T-helper 17 cell (primary cell): ENCODE results near the gene SLC22A9. TPM values are rescaled to one million over a fixed set of nuclear protein-coding genes. Genes with fewer than 3 reads are reported as not detected.
"Not testable (repeated sequence)": the region's sequence is repeated elsewhere in the genome, so short reads cannot be mapped to it uniquely, and the experiment has no call there.

Experiments used
- ATAC-seq: fragments of 150-1000 bp; cut with Tn5 transposase; 2 replicates; pipeline ENCODE4 v1.10.0; 2021; ENCODE audit warnings: mild to moderate bottlenecking, moderate library complexity
- DNase-seq, 3 donors: peaks; one replicate each; pipeline versions ENCODE4 v3.0.0 to v3.0.0-alpha.2; 2020 to 2021
- H3K9me3 ChIP-seq: one replicate; pipeline ENCODE4 v1.7.0; 2013; ENCODE audit warnings: low read length, mild to moderate bottlenecking; ENCODE audit not compliant: control insufficient read depth, poor library complexity, severe bottlenecking
- H3K27ac Mint-ChIP-seq: one replicate; pipeline ENCODE4 v1.8.0; 2022; ENCODE audit warnings: mild to moderate bottlenecking, moderate library complexity, mixed read lengths
- H3K27me3 Mint-ChIP-seq: one replicate; pipeline ENCODE4 v1.8.0; 2022; ENCODE audit warnings: mixed read lengths
- H3K36me3 Mint-ChIP-seq: one replicate; pipeline ENCODE4 v1.8.0; 2022; ENCODE audit warnings: low read depth, mixed read lengths
- H3K4me1 Mint-ChIP-seq: one replicate; pipeline ENCODE4 v1.8.0; 2022; ENCODE audit warnings: mild to moderate bottlenecking, mixed read lengths
- H3K4me3 Mint-ChIP-seq: one replicate; pipeline ENCODE4 v1.8.0; 2022; ENCODE audit warnings: mild to moderate bottlenecking, moderate library complexity, mixed read lengths
- total RNA-seq, 4 donors: library from RNA in 2 of 4; stranded (reverse) in 2 of 4; gene quantifications; one replicate each; pipeline ENCODE4 v1.2.3 and lab custom pipeline; 2022 to 2026

SLC22A9 gene
- total RNA-seq, 2 donors from 2014 or later, result not detected

DNA sequence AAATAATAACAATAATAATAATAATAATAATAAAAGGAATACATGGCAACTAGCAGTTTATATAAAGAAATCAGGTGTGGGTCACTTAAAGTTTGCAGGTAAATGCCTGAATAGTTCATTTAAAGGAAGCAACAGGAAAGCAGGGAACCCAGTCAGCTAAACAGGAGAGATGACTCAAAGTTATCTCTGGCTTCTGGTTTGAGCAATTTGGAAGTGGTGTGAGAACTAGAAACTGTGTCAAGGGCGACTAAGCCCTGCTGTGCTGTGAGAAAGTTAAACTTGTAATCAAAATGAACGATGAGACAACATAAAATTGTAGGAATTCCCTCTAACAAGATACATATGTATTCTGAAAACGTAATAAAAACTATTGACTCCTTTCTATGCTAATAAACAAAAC is 35.5 kb downstream of the SLC22A9 start:
- H3K27ac Mint-ChIP-seq, result no peak overlapping the region
- no peaks in the 10 kb centered on the region for H3K9me3 ChIP-seq
- ATAC-seq, result no peak
- H3K27me3 Mint-ChIP-seq, result peaks cover 44% of the 10 kb centered on the region
- H3K4me3 Mint-ChIP-seq, result no peak overlapping the region
- peaks cover 4% of the 10 kb centered on the region for H3K36me3 Mint-ChIP-seq
- H3K4me1 Mint-ChIP-seq, result no peaks in the 10 kb centered on the region
- no peak for DNase-seq

DNA sequence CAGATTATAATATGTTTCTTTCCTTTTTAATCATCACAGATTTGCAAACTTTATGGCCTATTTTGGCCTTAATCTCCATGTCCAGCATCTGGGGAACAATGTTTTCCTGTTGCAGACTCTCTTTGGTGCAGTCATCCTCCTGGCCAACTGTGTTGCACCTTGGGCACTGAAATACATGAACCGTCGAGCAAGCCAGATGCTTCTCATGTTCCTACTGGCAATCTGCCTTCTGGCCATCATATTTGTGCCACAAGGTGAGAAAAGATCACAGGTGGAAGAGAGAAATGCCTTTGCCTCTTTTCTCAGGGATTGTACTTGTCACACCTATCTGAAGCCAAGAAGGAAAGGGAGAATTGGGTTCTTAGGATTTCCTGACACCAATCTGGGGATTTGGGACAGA is 36.9 kb downstream of the SLC22A9 start:
- no peak overlapping the region for H3K4me3 Mint-ChIP-seq
- H3K4me1 Mint-ChIP-seq, result no peaks in the 10 kb centered on the region
- DNase-seq (no peak), ATAC-seq (no peak)
- peaks cover 4% of the 10 kb centered on the region for H3K36me3 Mint-ChIP-seq
- no peak overlapping the region for H3K27ac Mint-ChIP-seq
- H3K27me3 Mint-ChIP-seq, result peaks cover 41% of the 10 kb centered on the region
- no peaks in the 10 kb centered on the region for H3K9me3 ChIP-seq

DNA sequence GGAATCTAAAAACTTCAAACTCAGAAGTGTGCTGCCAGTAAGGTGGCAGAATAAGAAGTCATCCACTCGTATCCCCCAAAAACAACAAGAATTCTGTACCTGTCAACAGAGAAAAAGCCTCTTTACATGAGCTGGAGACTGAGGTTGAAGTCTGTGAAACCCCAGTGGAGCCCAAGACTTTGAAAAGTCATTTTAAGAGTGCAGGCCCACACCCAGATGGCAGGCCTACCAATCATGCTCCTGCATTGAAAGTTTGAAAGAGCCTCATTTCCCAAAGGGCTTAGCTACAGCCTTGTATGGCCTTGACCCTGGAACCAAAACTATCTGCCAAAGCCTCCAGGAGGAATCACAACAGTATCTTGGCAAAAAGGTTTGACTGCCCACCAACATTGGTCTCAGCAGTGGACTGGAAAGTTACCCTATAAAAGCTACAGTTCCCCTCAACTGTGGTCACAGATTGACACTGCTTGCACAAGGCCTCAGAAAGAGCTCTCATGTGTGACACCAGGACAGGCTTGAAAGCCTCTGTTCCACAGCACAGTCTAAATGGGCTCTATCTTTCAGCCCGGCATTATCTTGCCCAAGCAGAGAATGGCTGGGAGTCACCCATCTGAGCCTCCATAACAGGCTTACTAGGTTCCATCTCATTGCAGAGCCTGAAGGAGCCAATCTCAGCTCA is 47.7 kb downstream of the SLC22A9 start:
- H3K27me3 Mint-ChIP-seq, result no peaks in the 10 kb centered on the region
- DNase-seq (no peak), ATAC-seq (no peak)
- no peaks in the 10 kb centered on the region for H3K36me3 Mint-ChIP-seq
- H3K27ac Mint-ChIP-seq, result no peak overlapping the region
- no peaks in the 10 kb centered on the region for H3K9me3 ChIP-seq
- H3K4me3 Mint-ChIP-seq, result no peak overlapping the region
- peaks cover 12% of the 10 kb centered on the region for H3K4me1 Mint-ChIP-seq

DNA sequence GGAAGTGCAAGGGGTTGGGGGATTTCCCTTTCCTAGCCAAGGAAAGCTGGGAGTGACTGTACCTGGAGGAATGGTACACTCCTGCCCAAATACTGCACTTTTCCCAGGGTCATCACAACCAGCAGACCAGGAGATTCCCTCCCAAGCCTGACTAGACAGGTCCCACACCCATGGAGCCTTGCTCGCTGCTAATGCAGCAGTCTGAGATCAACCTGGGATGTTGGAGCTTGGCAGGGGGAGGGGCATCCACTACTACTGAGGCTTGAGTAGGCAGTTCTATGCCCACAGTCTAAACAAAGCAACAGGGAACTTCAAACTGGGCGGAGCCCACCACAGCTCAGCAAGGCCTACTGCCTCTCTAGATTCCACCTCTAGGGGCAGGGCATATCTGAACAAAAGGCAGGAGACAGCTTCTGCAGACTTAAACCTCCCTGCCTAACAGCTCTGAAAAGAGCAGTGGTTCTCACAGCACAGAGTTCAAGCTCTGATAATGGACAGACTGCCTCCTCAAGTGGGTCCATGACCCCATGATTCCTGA is 58.5 kb downstream of the SLC22A9 start:
- Mint-ChIP-seq H3K4me1 (no peaks in the 10 kb centered on the region), H3K36me3 (peaks cover 2% of the 10 kb centered on the region), H3K4me3 (no peak overlapping the region), H3K27me3 (peaks cover 22% of the 10 kb centered on the region), H3K27ac (no peak overlapping the region)
- ATAC-seq (no peak), DNase-seq (no peak)
- H3K9me3 ChIP-seq, result no peaks in the 10 kb centered on the region

DNA sequence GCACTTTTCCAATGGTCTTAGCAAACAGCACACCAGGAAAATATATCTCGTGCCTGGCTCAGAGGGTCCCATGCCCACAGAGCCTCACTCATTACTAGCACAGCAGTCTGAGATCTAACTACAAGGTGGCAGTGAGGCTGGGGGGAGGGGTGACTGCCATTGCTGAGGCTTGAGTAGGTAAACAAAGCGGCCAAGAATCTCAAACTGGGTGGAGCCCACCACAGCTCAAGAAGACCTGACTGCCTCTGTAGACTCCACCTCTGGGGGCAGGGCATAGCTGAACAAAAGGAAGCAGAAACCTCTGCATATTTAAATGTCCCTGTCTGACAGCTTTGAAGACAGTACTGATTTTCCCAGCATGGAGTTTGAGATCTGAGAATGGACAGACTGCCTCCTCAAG is 61.1 kb downstream of the SLC22A9 start:
- not testable (repeated sequence) for ATAC-seq, DNase-seq, H3K4me1 Mint-ChIP-seq, H3K9me3 ChIP-seq, H3K36me3 Mint-ChIP-seq, H3K4me3 Mint-ChIP-seq, H3K27ac Mint-ChIP-seq
- H3K27me3 Mint-ChIP-seq, result peaks cover 40% of the 10 kb centered on the region

DNA sequence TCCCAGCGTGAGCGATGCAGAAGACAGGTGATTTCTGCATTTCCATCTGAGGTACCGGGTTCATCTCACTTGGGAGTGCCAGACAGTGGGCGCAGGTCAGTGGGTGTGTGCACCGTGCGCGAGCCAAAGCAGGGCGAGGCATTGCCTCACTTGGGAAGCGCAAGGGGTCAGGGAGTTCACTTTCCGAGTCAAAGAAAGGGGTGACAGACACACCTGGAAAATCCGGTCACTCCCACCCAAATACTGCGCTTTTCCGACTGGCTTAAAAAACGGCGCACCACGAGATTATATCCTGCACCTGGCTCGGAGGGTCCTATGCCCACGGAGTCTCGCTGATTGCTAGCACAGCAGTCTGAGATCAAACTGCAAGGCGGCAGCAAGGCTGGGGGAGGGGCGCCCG is 65.8 kb downstream of the SLC22A9 start:
- H3K36me3 Mint-ChIP-seq, H3K9me3 ChIP-seq, H3K4me3 Mint-ChIP-seq, ATAC-seq, H3K4me1 Mint-ChIP-seq, H3K27ac Mint-ChIP-seq, DNase-seq: not testable (repeated sequence)
- H3K27me3 Mint-ChIP-seq, result peaks cover 40% of the 10 kb centered on the region

DNA sequence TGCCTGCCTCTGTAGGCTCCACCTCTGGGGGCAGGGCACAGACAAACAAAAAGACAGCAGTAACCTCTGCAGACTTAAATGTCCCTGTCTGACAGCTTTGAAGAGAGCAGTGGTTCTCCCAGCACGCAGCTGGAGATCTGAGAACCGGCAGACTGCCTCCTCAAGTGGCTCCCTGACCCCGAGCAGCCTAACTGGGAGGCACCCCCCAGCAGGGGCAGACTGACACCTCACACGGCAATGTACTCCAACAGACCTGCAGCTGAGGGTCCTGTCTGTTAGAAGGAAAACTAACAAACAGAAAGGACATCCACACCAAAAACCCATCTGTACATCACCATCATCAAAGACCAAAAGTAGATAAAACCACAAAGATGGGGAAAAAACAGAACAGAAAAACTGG is 66.2 kb downstream of the SLC22A9 start:
- H3K27me3 Mint-ChIP-seq, result peaks cover 40% of the 10 kb centered on the region
- not testable (repeated sequence) for ATAC-seq, H3K9me3 ChIP-seq, H3K36me3 Mint-ChIP-seq, H3K4me3 Mint-ChIP-seq, H3K4me1 Mint-ChIP-seq, DNase-seq, H3K27ac Mint-ChIP-seq

DNA sequence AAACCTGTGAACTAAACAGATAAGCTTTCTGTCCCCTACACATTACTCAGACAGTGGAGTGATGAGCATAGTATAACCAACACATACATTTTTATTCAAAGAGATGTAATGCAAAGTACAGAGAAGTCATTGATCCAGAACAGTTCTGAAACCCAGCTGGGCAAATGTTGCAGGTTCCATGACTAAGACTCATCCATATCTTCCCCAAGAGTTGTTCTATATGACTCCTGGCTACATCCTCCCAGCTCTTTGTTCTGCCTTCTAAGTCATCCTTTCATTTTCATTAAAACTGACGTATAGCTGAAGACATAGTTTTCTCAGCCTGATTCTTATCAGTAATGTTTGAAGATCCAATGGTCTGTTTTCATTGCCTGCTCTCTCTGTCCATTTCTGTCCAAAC is 74.1 kb downstream of the SLC22A9 start:
- DNase-seq (no peak), ATAC-seq (no peak)
- Mint-ChIP-seq H3K4me1 (peaks cover 5% of the 10 kb centered on the region), H3K27me3 (no peaks in the 10 kb centered on the region), H3K27ac (no peak overlapping the region), H3K36me3 (no peaks in the 10 kb centered on the region), H3K4me3 (no peak overlapping the region)
- H3K9me3 ChIP-seq, result no peaks in the 10 kb centered on the region

DNA sequence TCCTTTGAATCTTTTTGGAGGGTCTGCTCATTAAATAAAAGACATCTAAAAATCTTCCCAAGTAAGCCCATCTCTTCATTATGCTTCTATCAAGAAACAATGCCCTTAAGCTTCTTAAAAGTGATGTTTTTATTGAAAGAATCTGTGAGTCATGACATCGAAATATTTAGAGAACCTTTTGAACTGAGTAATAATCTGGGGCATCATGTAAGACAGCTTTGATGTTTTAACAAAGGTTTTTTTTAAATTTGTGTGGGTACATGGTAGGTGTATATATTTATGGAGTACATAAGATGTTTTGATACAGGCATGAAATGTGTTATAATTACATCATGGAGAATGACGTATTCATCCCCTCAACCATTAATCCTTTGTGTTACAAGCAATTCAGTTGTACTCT is 74.6 kb downstream of the SLC22A9 start:
- DNase-seq (no peak), ATAC-seq (peak; percentile 37)
- H3K27me3 Mint-ChIP-seq, result no peaks in the 10 kb centered on the region
- no peaks in the 10 kb centered on the region for H3K9me3 ChIP-seq
- no peak overlapping the region for H3K27ac Mint-ChIP-seq
- H3K4me3 Mint-ChIP-seq, result no peak overlapping the region
- peaks cover 5% of the 10 kb centered on the region for H3K4me1 Mint-ChIP-seq
- no peaks in the 10 kb centered on the region for H3K36me3 Mint-ChIP-seq

DNA sequence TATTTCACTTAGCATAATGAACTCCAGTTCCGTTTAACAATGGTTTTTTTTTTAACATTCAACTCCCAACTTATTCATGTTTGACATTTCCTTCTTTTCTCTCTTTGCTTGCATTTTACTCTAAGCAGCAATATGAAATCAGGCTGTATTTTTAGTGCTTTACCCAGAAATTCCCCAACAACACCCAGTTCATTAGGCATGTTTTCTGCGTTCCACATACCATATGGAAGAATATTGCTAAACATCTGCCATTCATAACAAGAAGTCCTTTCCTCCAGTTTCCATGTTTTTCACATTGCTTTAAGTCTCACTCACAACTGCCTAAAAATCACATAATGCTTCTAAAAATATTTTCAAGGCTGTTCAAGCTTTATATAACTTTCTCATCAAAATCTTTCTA is 75.5 kb downstream of the SLC22A9 start:
- DNase-seq, result no peak
- ATAC-seq, result no peak
- no peak overlapping the region for H3K4me3 Mint-ChIP-seq
- H3K27ac Mint-ChIP-seq, result no peak overlapping the region
- no peaks in the 10 kb centered on the region for H3K36me3 Mint-ChIP-seq
- H3K9me3 ChIP-seq, result no peaks in the 10 kb centered on the region
- H3K4me1 Mint-ChIP-seq, result peaks cover 8% of the 10 kb centered on the region
- peaks cover 3% of the 10 kb centered on the region for H3K27me3 Mint-ChIP-seq

DNA sequence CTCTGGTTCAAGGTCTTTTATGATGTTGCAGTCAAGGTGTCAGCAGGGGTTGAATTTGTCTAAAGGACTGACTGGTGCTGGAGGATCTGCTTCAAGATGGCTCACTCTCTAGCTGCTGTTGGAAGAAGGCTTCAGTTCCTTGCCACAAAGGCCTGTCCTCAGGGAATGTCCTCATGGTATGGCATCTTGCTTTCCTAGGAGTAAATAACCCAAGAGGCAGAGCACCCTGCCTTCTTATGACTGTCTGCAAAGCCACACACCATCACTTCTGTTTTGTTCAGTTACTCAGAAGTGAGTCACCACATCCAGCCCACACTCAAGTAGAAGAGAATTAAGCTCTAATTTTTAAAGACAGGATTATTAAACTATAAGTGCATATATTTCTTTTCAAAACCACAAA is 76.1 kb downstream of the SLC22A9 start:
- DNase-seq (no peak), ATAC-seq (no peak)
- Mint-ChIP-seq H3K4me3 (no peak overlapping the region), H3K36me3 (no peaks in the 10 kb centered on the region), H3K27ac (no peak overlapping the region), H3K27me3 (peaks cover 5% of the 10 kb centered on the region), H3K4me1 (peaks cover 8% of the 10 kb centered on the region)
- H3K9me3 ChIP-seq, result no peaks in the 10 kb centered on the region

DNA sequence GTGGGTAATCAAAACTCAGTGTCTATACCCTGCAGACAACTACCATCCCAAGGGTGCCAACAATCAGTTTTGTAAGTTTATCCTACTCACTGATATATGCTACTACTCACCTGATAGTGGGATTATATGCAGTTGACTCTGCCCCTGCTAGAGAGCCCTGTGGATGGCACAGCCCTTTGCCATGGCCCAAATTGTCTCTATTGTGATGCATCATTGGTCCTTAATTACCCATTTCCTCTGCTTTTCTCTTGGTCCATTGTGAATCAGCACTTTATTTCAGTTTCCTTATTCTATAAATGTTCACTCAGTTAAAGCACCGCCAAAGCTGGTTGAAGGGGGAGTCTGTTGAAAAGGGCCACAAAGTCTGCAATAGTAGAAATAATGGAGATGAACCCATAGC is 79.1 kb downstream of the SLC22A9 start:
- DNase-seq, result no peak
- H3K4me3 Mint-ChIP-seq, result no peak overlapping the region
- no peaks in the 10 kb centered on the region for H3K36me3 Mint-ChIP-seq
- peaks cover 12% of the 10 kb centered on the region for H3K27me3 Mint-ChIP-seq
- H3K27ac Mint-ChIP-seq, result no peak overlapping the region
- peaks cover 6% of the 10 kb centered on the region for H3K4me1 Mint-ChIP-seq
- ATAC-seq, result no peak
- no peaks in the 10 kb centered on the region for H3K9me3 ChIP-seq

DNA sequence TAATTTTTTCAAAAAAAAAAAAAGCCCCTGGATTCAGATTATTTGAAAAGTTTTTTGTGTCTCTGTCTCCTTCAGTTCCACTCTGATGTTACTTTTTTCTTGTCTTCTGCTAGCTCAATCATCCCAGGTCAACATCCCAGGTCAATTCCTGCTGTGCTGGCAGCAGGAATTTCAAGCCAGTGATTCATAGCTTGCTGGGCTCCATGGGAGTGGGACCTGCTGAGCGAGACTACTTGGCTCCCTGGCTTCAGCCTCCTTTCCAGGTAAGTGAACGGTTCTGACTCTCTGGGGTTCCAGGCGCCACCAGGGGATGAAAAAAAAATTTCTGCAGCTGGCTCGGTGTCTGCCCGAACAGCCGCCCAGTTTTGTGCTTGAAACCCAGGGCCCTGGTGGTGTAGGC is 90.0 kb downstream of the SLC22A9 start:
- H3K27me3 Mint-ChIP-seq, result peaks cover 50% of the 10 kb centered on the region
- no peak overlapping the region for H3K27ac Mint-ChIP-seq
- H3K4me1 Mint-ChIP-seq, result no peaks in the 10 kb centered on the region
- ATAC-seq (no peak), DNase-seq (no peak)
- H3K36me3 Mint-ChIP-seq, result no peaks in the 10 kb centered on the region
- no peak overlapping the region for H3K4me3 Mint-ChIP-seq
- H3K9me3 ChIP-seq, result no peaks in the 10 kb centered on the region
